Transverse colon (tissue), 4 donors: ENCODE data around the gene BRD2.

Source experiments
- CTCF ChIP-seq, 5 experiments: fragments of 200-600 bp in 3 of 5; fragments of 450-650 bp in 2 of 5; sonication (generic) in 3 of 5; IDR thresholded peaks; 1 replicate in 2 of 5; 2 replicates in 3 of 5; pipeline ENCODE4 v1.5.1; 2016 to 2017; ENCODE audit warnings: antibody characterized with exemption in 5 of 5, inconsistent platforms in 3 of 5, mild to moderate bottlenecking in 2 of 5, moderate library complexity in 1 of 5
- POLR2A ChIP-seq: fragments of 450-650 bp; IDR thresholded peaks from one replicate; pipeline ENCODE4 v1.6.1; 2016; ENCODE audit warnings: antibody characterized with exemption, mild to moderate bottlenecking, moderate library complexity
- POLR2AphosphoS5 ChIP-seq, 3 donors: sonication (generic); formaldehyde crosslinking; IDR thresholded peaks; one replicate each; pipeline ENCODE4 v1.6.1; 2016; ENCODE audit warnings: antibody characterized with exemption in 3 of 3

- peak; percentile 25 to 33 (median 26) for TF ChIP-seq CTCF (IDR thresholded peaks at IDR 0.05)
- TF ChIP-seq POLR2A: no peak
- no peak for TF ChIP-seq POLR2AphosphoS5 (IDR thresholded peaks at IDR 0.05)
Observed at GRCh38 chr6:32954986-32955802, 13.2 kb upstream of the BRD2 start.
